Loucy (cell line): ENCODE data around the gene GPI.
"Not testable (repeated sequence)": the region's sequence is repeated elsewhere in the genome, so short reads cannot be mapped to it uniquely, and the experiment has no call there.

ENCODE experiments used
- H2AFZ ChIP-seq: fragments of 200-600 bp; sonication (generic); 2 replicates; pipeline ENCODE4 v1.6.0; 2016; ENCODE audit warnings: antibody characterized with exemption, mild to moderate bottlenecking, low read length, moderate library complexity
- H3F3A ChIP-seq: fragments of 200-600 bp; 2 replicates; pipeline ENCODE4 v1.6.0; 2016; ENCODE audit warnings: antibody characterized with exemption, low read depth, mild to moderate bottlenecking
- H3K27me3 ChIP-seq: fragments of 200-600 bp; sonication (generic); 2 replicates; pipeline ENCODE4 v1.6.1; 2014; ENCODE audit warnings: low read length, mild to moderate bottlenecking; ENCODE audit not compliant: insufficient read depth, poor library complexity, severe bottlenecking
- H3K36me3 ChIP-seq: fragments of 200-600 bp; sonication (generic); 2 replicates; pipeline ENCODE4 v1.6.1; 2016; ENCODE audit warnings: low read length; ENCODE audit not compliant: insufficient read depth
- H3K4me1 ChIP-seq: fragments of 200-600 bp; sonication (generic); 2 replicates; pipeline ENCODE4 v1.5.1; 2014; ENCODE audit warnings: low read length, mild to moderate bottlenecking; ENCODE audit not compliant: insufficient read depth, poor library complexity, severe bottlenecking
- H3K4me2 ChIP-seq: fragments of 200-600 bp; sonication (generic); 2 replicates; pipeline ENCODE4 v1.6.0; 2014; ENCODE audit warnings: antibody characterized with exemption, low read length, low read depth, mild to moderate bottlenecking; ENCODE audit not compliant: poor library complexity, severe bottlenecking
- H3K4me3 ChIP-seq: fragments of 200-600 bp; sonication (generic); 2 replicates; pipeline ENCODE4 v1.5.1; 2014; ENCODE audit warnings: low read length, mild to moderate bottlenecking, mixed read lengths; ENCODE audit not compliant: poor library complexity, severe bottlenecking
- H3K79me2 ChIP-seq: fragments of 200-600 bp; sonication (generic); 2 replicates; pipeline ENCODE4 v1.6.1; 2014; ENCODE audit warnings: low read length; ENCODE audit not compliant: insufficient read depth
- H3K9ac ChIP-seq: fragments of 200-600 bp; sonication (generic); 2 replicates; pipeline ENCODE4 v1.6.0; 2014; ENCODE audit warnings: mild to moderate bottlenecking, low read depth, low read length, moderate library complexity; ENCODE audit not compliant: poor library complexity, severe bottlenecking
- H3K9me2 ChIP-seq: fragments of 200-600 bp; sonication (generic); replicated peaks from 2 replicates; pipeline ENCODE4 v1.6.1; 2016; ENCODE audit warnings: low read depth, low read length, mixed read lengths
- H3K9me3 ChIP-seq: fragments of 200-600 bp; sonication (generic); 2 replicates; pipeline ENCODE4 v1.6.1; 2014; ENCODE audit warnings: mild to moderate bottlenecking, antibody characterized with exemption, low read length, low read depth; ENCODE audit not compliant: insufficient read depth
- H4K20me1 ChIP-seq: fragments of 200-600 bp; sonication (generic); 2 replicates; pipeline ENCODE4 v1.6.0; 2014; ENCODE audit warnings: antibody characterized with exemption, low read length, mild to moderate bottlenecking; ENCODE audit not compliant: insufficient read depth, poor library complexity, severe bottlenecking
- EZH2phosphoT487 ChIP-seq: fragments of 200-600 bp; IDR thresholded peaks from 2 replicates; pipeline ENCODE4 v1.6.1; 2018; ENCODE audit warnings: antibody characterized with exemption, mild to moderate bottlenecking, moderate library complexity, borderline replicate concordance
- TF ChIP-seq, protein P1 (sequence below): fragments of 200-600 bp; sonication (generic); conservative IDR thresholded peaks from 2 replicates; pipeline ENCODE4 v1.5.1; 2014; ENCODE audit warnings: mild to moderate bottlenecking, antibody characterized with exemption, low read length

The GPI gene

DNA sequence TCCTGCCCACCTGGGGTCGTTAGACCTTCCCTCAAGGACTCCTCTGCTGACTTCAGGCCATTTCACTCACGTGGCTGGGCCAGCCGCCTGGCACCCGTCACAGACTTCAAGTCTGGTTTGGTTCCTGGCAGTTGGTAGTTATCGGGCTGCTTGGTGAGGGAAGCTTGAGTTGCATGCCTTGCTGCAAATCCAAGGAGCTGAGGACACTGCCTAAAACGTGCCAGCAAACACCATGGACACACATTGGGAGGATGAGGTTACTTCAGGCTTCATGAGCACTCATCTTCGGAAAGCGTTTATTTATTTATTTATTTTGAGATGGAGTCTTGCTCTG lies 2.6 kb downstream of the GPI start:
- peak overlapping the region; percentile 90 for H3K4me2 ChIP-seq
- H3K9me3 ChIP-seq: no peaks in the 10 kb centered on the region
- no peaks in the 10 kb centered on the region for H3K9me2 ChIP-seq
- H3F3A ChIP-seq: 0 out of 2 replicates have a peak, but pooled peaks cover 5% of the 10 kb centered on the region
- H3K4me1 ChIP-seq: peaks cover 43% of the 10 kb centered on the region
- peaks cover 45% of the 10 kb centered on the region for H4K20me1 ChIP-seq
- H3K79me2 ChIP-seq: peaks cover 71% of the 10 kb centered on the region
- H3K9ac ChIP-seq: peak overlapping the region; percentile 99
- peaks cover 37% of the 10 kb centered on the region; the same call in 1 of the 2 replicates for H3K36me3 ChIP-seq
- no peak for TF ChIP-seq EZH2phosphoT487
- TF ChIP-seq, protein P1, sequence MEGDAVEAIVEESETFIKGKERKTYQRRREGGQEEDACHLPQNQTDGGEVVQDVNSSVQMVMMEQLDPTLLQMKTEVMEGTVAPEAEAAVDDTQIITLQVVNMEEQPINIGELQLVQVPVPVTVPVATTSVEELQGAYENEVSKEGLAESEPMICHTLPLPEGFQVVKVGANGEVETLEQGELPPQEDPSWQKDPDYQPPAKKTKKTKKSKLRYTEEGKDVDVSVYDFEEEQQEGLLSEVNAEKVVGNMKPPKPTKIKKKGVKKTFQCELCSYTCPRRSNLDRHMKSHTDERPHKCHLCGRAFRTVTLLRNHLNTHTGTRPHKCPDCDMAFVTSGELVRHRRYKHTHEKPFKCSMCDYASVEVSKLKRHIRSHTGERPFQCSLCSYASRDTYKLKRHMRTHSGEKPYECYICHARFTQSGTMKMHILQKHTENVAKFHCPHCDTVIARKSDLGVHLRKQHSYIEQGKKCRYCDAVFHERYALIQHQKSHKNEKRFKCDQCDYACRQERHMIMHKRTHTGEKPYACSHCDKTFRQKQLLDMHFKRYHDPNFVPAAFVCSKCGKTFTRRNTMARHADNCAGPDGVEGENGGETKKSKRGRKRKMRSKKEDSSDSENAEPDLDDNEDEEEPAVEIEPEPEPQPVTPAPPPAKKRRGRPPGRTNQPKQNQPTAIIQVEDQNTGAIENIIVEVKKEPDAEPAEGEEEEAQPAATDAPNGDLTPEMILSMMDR: no peak
- peak overlapping the region; percentile 98 for H3K4me3 ChIP-seq
- H3K27me3 ChIP-seq: no peaks in the 10 kb centered on the region
- no peak overlapping the region for H2AFZ ChIP-seq

DNA sequence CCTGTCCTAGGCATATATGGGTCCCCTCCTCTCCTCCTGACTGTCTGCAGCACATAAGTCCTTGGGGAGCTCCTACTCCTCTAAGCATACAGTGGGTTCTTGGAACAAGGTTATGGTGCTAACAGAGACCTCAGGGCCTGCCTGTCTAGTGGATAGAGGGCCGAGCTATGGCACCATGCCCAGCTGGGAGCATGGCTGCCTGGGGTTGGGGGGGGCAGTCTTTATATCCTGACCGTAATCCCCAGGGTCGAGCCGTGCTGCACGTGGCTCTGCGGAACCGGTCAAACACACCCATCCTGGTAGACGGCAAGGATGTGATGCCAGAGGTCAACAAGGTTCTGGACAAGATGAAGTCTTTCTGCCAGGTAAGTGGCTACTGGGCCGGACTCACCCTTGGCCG lies 3.3 kb downstream of the GPI start:
- TF ChIP-seq, protein P1: no peak
- no peak for TF ChIP-seq EZH2phosphoT487
- peak overlapping the region; percentile 49 for H3K9ac ChIP-seq
- no peak overlapping the region for H2AFZ ChIP-seq
- peak overlapping the region; percentile 98 for H3K4me3 ChIP-seq
- H3K4me1 ChIP-seq: peaks cover 43% of the 10 kb centered on the region
- no peaks in the 10 kb centered on the region for H3K27me3 ChIP-seq
- peak overlapping the region; percentile 90 for H3K4me2 ChIP-seq
- H3K36me3 ChIP-seq: peaks cover 38% of the 10 kb centered on the region; the same call in 1 of the 2 replicates
- H3F3A ChIP-seq: no peaks in the 10 kb centered on the region
- H3K9me3 ChIP-seq: no peaks in the 10 kb centered on the region
- peaks cover 72% of the 10 kb centered on the region for H3K79me2 ChIP-seq
- no peaks in the 10 kb centered on the region for H3K9me2 ChIP-seq
- H4K20me1 ChIP-seq: peaks cover 46% of the 10 kb centered on the region

DNA sequence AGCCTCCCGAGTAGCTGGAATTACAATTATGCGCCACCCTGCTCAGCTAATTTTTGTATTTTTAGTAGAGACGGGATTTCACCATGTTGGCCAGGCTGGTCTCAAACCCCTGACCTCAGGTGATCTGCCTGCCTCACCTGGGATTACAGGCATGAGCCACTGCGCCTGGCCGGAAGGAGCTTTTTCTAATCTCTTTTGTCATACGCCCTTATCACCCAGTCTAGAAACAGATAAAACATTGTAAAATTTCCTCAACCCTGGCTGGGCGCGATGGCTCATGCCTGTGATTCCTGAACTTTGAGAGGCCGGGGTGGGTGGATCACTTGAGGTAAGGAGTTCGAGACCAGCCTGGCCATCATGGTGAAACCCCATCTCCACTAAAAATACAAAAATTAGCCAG lies 4.2 kb downstream of the GPI start:
- not testable (repeated sequence) for H2AFZ ChIP-seq, H3K27me3 ChIP-seq, H3K9me3 ChIP-seq, H3F3A ChIP-seq, H3K9me2 ChIP-seq
- H3K9ac ChIP-seq: peak overlapping the region; percentile 49
- peaks cover 39% of the 10 kb centered on the region; the same call in 1 of the 2 replicates for H3K36me3 ChIP-seq
- peaks cover 53% of the 10 kb centered on the region for H4K20me1 ChIP-seq
- peaks cover 80% of the 10 kb centered on the region for H3K79me2 ChIP-seq
- H3K4me1 ChIP-seq: peaks cover 43% of the 10 kb centered on the region
- H3K4me3 ChIP-seq: peak overlapping the region; percentile 98
- H3K4me2 ChIP-seq: peak overlapping the region; percentile 90

DNA sequence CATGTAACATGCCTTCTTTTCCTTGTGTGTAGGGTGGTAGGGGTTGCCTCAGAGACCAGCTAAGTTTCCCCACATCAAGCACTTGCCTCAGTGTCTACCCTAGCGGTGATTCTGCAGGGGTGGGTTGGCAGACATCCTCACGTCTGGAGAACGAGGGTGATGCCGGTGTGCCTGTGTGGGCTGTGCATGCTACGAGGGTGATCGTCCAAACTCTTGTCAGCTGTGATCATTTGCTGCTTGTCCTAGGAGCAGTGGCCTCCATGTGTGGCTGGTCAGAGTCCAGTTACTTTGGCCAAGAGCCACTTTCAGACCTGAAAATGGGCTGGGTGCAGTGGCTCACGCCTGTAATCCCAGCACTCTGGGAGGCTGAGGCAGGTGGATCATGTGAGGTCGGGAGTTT lies 5.1 kb downstream of the GPI start:
- no peak for TF ChIP-seq EZH2phosphoT487
- TF ChIP-seq, protein P1: no peak
- Histone ChIP-seq H3K79me2 (peaks cover 86% of the 10 kb centered on the region), H3K27me3 (no peaks in the 10 kb centered on the region), H3K9me2 (no peaks in the 10 kb centered on the region), H2AFZ (no peak overlapping the region), H3K9me3 (no peaks in the 10 kb centered on the region), H3F3A (no peaks in the 10 kb centered on the region), H3K4me3 (peak overlapping the region; percentile 33), H3K4me2 (peak overlapping the region; percentile 46), H3K36me3 (peaks cover 49% of the 10 kb centered on the region; the same call in 1 of the 2 replicates), H3K4me1 (peaks cover 43% of the 10 kb centered on the region), H4K20me1 (peaks cover 56% of the 10 kb centered on the region), H3K9ac (no peak overlapping the region)
